Progenitor cell of endocrine pancreas (in vitro differentiated cells): ENCODE data around the gene SLC48A1. TPM values are rescaled to one million over a fixed set of nuclear protein-coding genes. Genes with fewer than 3 reads are reported as not detected.

Experiments used
- DNase-seq: peaks from one replicate; pipeline ENCODE4 v3.0.0; 2021; ENCODE audit warnings: low spot score; ENCODE audit not compliant: unreplicated experiment
- H3K27ac Mint-ChIP-seq: 2 replicates; pipeline ENCODE4 v1.8.0; 2021; ENCODE audit warnings: mild to moderate bottlenecking, moderate library complexity, mixed read lengths
- H3K27me3 Mint-ChIP-seq: 2 replicates; pipeline ENCODE4 v1.8.0; 2021; ENCODE audit warnings: mixed read lengths
- H3K36me3 Mint-ChIP-seq: 2 replicates; pipeline ENCODE4 v1.8.0; 2022; ENCODE audit warnings: mixed read lengths; ENCODE audit not compliant: insufficient read depth
- H3K4me1 Mint-ChIP-seq: 2 replicates; pipeline ENCODE4 v1.8.0; 2021; ENCODE audit warnings: low read depth, mixed read lengths
- H3K4me3 Mint-ChIP-seq: 2 replicates; pipeline ENCODE4 v1.8.0; 2021; ENCODE audit warnings: low read depth, mild to moderate bottlenecking, moderate library complexity, mixed read lengths
- H3K9me3 Mint-ChIP-seq: 2 replicates; pipeline ENCODE4 v1.8.0; 2021; ENCODE audit warnings: low read depth, mixed read lengths
- total RNA-seq: library from RNA; stranded (reverse); gene quantifications from 2 replicates; pipeline ENCODE4 v1.2.1, GENCODE V29; 2021
- TF ChIP-seq, protein P1 (sequence below): fragments of 200-600 bp; sonication (generic); IDR thresholded peaks from one replicate; pipeline ENCODE4 v1.5.0; 2021; ENCODE audit warnings: antibody characterized with exemption, mild to moderate bottlenecking; ENCODE audit not compliant: unreplicated experiment

The SLC48A1 gene
- total RNA-seq, 1 donor from 2014 or later, result 15.1 TPM

DNA sequence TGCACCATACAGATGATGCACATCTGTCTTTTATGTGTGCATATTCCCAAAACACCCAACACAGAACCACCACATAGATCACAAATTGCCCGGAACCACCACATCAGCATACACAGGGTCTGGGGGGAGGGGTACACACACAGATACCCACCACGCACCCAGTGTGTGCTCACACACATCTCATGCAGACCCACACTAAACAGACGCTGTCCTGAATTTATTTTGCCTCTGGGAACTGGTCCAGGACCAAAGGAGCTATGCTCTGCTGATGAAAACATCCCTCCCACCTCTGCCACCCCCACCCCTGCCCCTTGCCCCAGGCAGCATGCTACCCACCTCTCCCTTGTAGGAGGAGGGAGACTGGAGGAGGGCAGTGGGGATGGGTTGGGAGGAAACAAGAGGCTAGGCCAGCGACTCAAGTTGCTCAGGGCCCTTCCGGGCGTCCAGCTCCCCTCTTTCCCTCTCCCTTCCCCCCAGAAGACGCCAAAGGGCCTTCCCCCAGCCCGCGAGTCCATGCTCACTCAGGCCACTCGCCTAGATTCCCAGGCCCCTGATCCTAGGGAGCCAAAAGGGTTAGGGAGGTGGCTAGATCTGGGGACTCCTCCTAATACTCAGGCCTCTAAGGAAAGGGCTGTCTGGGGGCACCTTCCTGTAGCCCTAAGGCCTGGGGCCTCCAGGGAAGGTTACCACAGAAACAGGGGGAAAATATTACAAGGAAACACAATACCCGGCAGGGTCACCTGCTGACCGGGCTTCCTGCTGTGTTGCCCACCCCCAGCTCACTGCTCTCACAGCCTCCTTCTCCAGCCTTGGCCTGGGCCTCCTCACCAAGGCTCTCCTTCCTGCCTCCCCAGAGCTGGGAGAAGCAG is 43.6 kb downstream of the SLC48A1 start:
- Mint-ChIP-seq H3K36me3 (peaks cover 2% of the 10 kb centered on the region), H3K9me3 (no peaks in the 10 kb centered on the region), H3K4me1 (peaks cover 46% of the 10 kb centered on the region), H3K27ac (peak overlapping the region; percentile 86), H3K4me3 (peak overlapping the region; percentile 80), H3K27me3 (no peaks in the 10 kb centered on the region)
- no peak for DNase-seq
- TF ChIP-seq, protein P1, sequence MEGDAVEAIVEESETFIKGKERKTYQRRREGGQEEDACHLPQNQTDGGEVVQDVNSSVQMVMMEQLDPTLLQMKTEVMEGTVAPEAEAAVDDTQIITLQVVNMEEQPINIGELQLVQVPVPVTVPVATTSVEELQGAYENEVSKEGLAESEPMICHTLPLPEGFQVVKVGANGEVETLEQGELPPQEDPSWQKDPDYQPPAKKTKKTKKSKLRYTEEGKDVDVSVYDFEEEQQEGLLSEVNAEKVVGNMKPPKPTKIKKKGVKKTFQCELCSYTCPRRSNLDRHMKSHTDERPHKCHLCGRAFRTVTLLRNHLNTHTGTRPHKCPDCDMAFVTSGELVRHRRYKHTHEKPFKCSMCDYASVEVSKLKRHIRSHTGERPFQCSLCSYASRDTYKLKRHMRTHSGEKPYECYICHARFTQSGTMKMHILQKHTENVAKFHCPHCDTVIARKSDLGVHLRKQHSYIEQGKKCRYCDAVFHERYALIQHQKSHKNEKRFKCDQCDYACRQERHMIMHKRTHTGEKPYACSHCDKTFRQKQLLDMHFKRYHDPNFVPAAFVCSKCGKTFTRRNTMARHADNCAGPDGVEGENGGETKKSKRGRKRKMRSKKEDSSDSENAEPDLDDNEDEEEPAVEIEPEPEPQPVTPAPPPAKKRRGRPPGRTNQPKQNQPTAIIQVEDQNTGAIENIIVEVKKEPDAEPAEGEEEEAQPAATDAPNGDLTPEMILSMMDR, result no peak

DNA sequence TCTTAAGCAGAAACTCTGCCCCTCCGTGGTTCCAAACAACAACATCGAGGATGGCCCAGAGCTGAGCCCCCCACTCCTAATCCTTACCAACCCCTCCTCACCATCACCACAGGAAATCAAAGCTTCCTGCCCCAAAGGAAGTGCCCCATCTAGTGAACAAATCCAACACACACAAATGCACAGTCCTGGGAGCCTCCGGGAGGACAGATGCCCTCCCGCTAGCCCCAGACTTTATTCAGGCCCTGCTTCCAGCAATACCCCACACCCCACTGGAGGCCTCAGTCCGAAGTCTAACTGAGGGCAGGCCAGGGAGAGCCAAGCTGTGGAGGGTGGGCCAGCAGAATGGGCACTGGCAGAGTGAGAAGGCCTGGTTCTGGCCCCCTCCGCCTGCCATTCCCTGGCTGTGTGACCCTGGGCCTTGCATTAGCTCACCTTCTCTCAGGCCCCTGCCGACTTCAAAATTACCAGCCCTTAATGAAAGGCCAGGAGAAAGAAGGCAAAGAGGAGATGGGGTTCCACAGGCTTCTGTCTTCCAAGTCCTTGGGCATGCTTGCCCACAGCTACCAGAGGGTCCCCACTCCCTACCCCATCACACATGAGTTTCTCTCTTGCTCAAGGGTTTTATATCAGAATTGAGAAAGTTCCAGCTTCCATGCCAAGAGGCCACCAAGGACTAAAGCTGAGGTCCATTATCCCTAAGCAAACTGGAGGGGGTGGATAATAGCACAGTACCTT is 44.4 kb downstream of the SLC48A1 start:
- DNase-seq, result no peak
- Mint-ChIP-seq H3K36me3 (peaks cover 2% of the 10 kb centered on the region), H3K27me3 (no peaks in the 10 kb centered on the region), H3K4me3 (peak overlapping the region; percentile 80), H3K4me1 (peaks cover 50% of the 10 kb centered on the region), H3K9me3 (no peaks in the 10 kb centered on the region), H3K27ac (peak overlapping the region; percentile 36)
- TF ChIP-seq, protein P1, result peak; percentile 6

DNA sequence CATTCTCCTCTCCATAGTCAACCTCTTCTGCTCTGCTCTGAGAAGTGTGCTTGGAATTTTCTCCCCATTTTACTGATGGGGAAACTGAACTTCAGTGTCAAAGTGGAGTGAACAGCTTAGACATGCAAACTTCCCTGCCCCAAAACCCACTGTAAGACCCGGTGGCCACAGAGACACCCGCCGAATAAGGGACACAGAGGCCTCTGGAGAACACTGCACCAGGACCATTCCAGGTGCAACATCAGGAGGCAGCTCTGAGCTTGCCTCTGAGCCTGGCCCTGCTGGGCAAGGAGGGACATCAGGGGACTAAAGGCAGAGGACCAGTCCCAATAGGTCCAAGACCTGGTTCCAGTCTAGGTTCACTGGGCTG is 45.0 kb downstream of the SLC48A1 start:
- TF ChIP-seq, protein P1, result no peak
- H3K4me1 Mint-ChIP-seq, result peaks cover 47% of the 10 kb centered on the region
- H3K9me3 Mint-ChIP-seq, result no peaks in the 10 kb centered on the region
- no peaks in the 10 kb centered on the region for H3K27me3 Mint-ChIP-seq
- peak overlapping the region; percentile 80 for H3K4me3 Mint-ChIP-seq
- no peak for DNase-seq
- H3K36me3 Mint-ChIP-seq, result peaks cover 2% of the 10 kb centered on the region
- H3K27ac Mint-ChIP-seq, result peak overlapping the region; percentile 91

DNA sequence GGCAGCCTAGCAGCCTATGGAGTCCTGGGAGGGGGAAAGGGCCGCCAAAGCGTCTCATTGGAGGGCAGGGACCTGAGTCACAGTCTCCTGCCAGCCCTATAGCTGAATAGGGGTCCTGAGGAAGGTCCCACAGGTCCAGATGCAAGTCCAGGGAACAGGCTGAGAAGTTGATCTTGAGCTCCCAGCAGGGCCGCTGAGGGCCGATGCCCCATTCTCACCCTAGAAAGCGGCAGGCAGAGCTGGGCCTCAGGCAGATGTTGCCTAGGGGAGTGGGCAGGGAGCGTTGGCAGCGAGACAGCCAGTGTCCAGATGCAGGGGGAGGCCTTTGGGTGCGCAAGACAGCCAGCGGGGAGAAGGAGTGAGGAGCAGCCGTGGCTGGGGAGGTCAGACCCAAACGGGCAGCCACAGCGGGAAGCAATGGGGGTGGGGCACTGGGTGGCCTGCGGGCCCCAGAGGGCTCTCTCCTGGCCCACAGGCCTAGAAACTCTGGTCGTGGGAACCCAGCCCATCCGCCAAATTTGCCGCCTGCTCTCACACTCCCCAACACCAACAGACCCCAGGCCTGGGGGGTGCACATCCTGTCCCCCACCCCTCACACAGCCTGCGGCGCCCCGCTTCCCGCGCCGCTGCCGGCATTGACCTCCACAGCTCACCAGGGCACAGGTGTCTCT is 45.6 kb downstream of the SLC48A1 start:
- TF ChIP-seq, protein P1, result no peak
- Mint-ChIP-seq H3K4me3 (peak overlapping the region; percentile 80), H3K9me3 (no peaks in the 10 kb centered on the region), H3K36me3 (peaks cover 2% of the 10 kb centered on the region), H3K4me1 (peaks cover 42% of the 10 kb centered on the region), H3K27me3 (no peaks in the 10 kb centered on the region), H3K27ac (peak overlapping the region; percentile 91)
- DNase-seq, result no peak

DNA sequence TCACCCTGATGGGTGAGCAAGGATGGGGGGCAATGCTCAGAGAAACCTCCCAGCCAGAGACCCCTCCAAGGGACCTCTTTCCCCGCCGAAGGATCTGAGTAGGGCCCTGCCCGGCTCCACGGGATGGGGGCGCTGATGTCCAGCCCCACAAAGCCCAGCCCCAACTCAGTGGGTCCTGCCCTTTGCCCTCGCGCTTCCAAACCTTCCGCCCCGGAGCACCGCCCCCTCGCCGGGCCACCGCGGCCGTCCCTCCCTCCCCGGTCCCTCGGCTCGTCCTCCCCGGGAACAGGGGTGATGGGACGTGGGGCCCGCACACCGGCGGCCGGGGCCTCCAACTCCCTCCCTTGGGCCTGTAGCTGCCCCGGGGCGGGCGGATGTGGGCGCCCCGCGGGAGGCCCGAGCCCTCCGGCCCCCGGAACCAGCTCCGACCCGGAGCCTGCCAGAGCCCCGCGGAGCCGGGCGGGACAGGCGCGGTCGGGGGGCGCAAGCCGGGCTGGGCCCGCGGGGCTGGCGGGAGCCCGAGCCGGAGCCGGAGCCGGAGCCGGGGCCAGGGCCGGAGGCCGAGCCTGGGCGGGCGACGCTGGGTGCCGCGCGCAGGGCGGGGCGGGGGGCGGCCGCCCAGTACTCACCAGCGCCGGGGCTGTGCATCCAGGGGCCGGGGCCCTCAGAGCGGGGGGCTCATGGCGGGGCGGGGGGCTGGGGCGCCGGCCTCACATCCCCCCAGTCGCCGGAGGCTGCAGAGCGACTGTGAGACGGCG is 46.3 kb downstream of the SLC48A1 start:
- Mint-ChIP-seq H3K9me3 (no peaks in the 10 kb centered on the region), H3K4me1 (peaks cover 40% of the 10 kb centered on the region), H3K27ac (peak overlapping the region; percentile 91), H3K36me3 (peaks cover 2% of the 10 kb centered on the region), H3K4me3 (peak overlapping the region; percentile 80), H3K27me3 (no peaks in the 10 kb centered on the region)
- TF ChIP-seq, protein P1, result peak; percentile 51
- peak; percentile 53 for DNase-seq
